Memory B cell (primary cell): ENCODE data around the gene CACNA1G.

ENCODE experiments used
- ATAC-seq: fragments of 150-1000 bp; cut with Tn5 transposase; 2 replicates; pipeline ENCODE4 v1.10.0; 2021; ENCODE audit warnings: low read depth, mild to moderate bottlenecking, moderate library complexity
- DNase-seq, 2 donors: peaks; one replicate each; pipeline ENCODE4 v3.0.0; 2022; ENCODE audit warnings: low spot score in 2 of 2
- H3K27ac Mint-ChIP-seq: one replicate; pipeline ENCODE4 v1.8.0; 2022; ENCODE audit warnings: mild to moderate bottlenecking, moderate library complexity, mixed read lengths
- H3K27me3 Mint-ChIP-seq: one replicate; pipeline ENCODE4 v1.8.0; 2022; ENCODE audit warnings: mixed read lengths
- H3K36me3 Mint-ChIP-seq: one replicate; pipeline ENCODE4 v1.8.0; 2022; ENCODE audit warnings: mild to moderate bottlenecking, mixed read lengths
- H3K4me1 Mint-ChIP-seq: one replicate; pipeline ENCODE4 v1.8.0; 2022; ENCODE audit warnings: mixed read lengths
- H3K4me3 Mint-ChIP-seq: one replicate; pipeline ENCODE4 v1.8.0; 2022; ENCODE audit warnings: mild to moderate bottlenecking, moderate library complexity, mixed read lengths
- H3K9me3 Mint-ChIP-seq: one replicate; pipeline ENCODE4 v1.8.0; 2022; ENCODE audit warnings: mixed read lengths

CACNA1G gene

GRCh38 chr17:50618941-50619340, 58.4 kb downstream of the CACNA1G start:
- ATAC-seq = no peak

GRCh38 chr17:50619489-50619888, 59.0 kb downstream of the CACNA1G start:
- Mint-ChIP-seq H3K4me3 (no peak overlapping the region), H3K36me3 (no peaks in the 10 kb centered on the region), H3K4me1 (no peaks in the 10 kb centered on the region), H3K27ac (no peak overlapping the region), H3K9me3 (no peaks in the 10 kb centered on the region), H3K27me3 (peaks cover 26% of the 10 kb centered on the region)
- ATAC-seq = no peak
- no peak for DNase-seq

More at GRCh38 chr17:50618941-50619340, 58.4 kb downstream of the CACNA1G start:
- no peak for DNase-seq
- peaks cover 24% of the 10 kb centered on the region for H3K27me3 Mint-ChIP-seq
- H3K4me3 Mint-ChIP-seq = no peak overlapping the region
- no peaks in the 10 kb centered on the region for H3K36me3 Mint-ChIP-seq
- no peak overlapping the region for H3K27ac Mint-ChIP-seq
- no peaks in the 10 kb centered on the region for H3K4me1 Mint-ChIP-seq
- H3K9me3 Mint-ChIP-seq = no peaks in the 10 kb centered on the region

GRCh38 chr17:50620237-50620636, 59.7 kb downstream of the CACNA1G start:
- Mint-ChIP-seq H3K4me3 (no peak overlapping the region), H3K4me1 (no peaks in the 10 kb centered on the region), H3K27ac (no peak overlapping the region), H3K9me3 (no peaks in the 10 kb centered on the region), H3K27me3 (peaks cover 25% of the 10 kb centered on the region), H3K36me3 (no peaks in the 10 kb centered on the region)
- DNase-seq (no peak), ATAC-seq (no peak)

- Mint-ChIP-seq H3K9me3 (no peaks in the 10 kb centered on the region), H3K4me3 (no peak overlapping the region), H3K27me3 (peaks cover 30% of the 10 kb centered on the region), H3K4me1 (peaks cover 3% of the 10 kb centered on the region), H3K36me3 (no peaks in the 10 kb centered on the region), H3K27ac (no peak overlapping the region)
- ATAC-seq (no peak), DNase-seq (no peak)
Measured at GRCh38 chr17:50620858-50621257, 60.3 kb downstream of the CACNA1G start.

- Mint-ChIP-seq H3K4me1 (peaks cover 3% of the 10 kb centered on the region), H3K27me3 (peaks cover 32% of the 10 kb centered on the region), H3K9me3 (no peaks in the 10 kb centered on the region), H3K27ac (no peak overlapping the region), H3K36me3 (no peaks in the 10 kb centered on the region), H3K4me3 (no peak overlapping the region)
- DNase-seq (no peak), ATAC-seq (no peak)
Measured at GRCh38 chr17:50621574-50622031, 61.1 kb downstream of the CACNA1G start.

- Mint-ChIP-seq H3K36me3 (no peaks in the 10 kb centered on the region), H3K9me3 (no peaks in the 10 kb centered on the region), H3K4me1 (peaks cover 3% of the 10 kb centered on the region), H3K27me3 (peaks cover 38% of the 10 kb centered on the region), H3K4me3 (no peak overlapping the region), H3K27ac (no peak overlapping the region)
- ATAC-seq (no peak), DNase-seq (no peak)
Measured at GRCh38 chr17:50624321-50624934, 63.9 kb downstream of the CACNA1G start.

GRCh38 chr17:50625032-50625871, 64.7 kb downstream of the CACNA1G start:
- H3K36me3 Mint-ChIP-seq = no peaks in the 10 kb centered on the region
- H3K9me3 Mint-ChIP-seq = no peaks in the 10 kb centered on the region
- no peak for DNase-seq
- H3K4me1 Mint-ChIP-seq = peaks cover 3% of the 10 kb centered on the region
- no peak for ATAC-seq
- H3K4me3 Mint-ChIP-seq = no peak overlapping the region
- H3K27me3 Mint-ChIP-seq = peaks cover 37% of the 10 kb centered on the region
- no peak overlapping the region for H3K27ac Mint-ChIP-seq

GRCh38 chr17:50626037-50626574, 65.6 kb downstream of the CACNA1G start:
- H3K4me3 Mint-ChIP-seq = no peak overlapping the region
- peak; percentile 40 to 64 for DNase-seq
- peaks cover 40% of the 10 kb centered on the region for H3K27me3 Mint-ChIP-seq
- ATAC-seq = peak; percentile 75
- H3K4me1 Mint-ChIP-seq = peaks cover 3% of the 10 kb centered on the region
- no peaks in the 10 kb centered on the region for H3K36me3 Mint-ChIP-seq
- H3K27ac Mint-ChIP-seq = no peak overlapping the region
- no peaks in the 10 kb centered on the region for H3K9me3 Mint-ChIP-seq

- ATAC-seq = no peak
- no peak for DNase-seq
- Mint-ChIP-seq H3K4me3 (no peak overlapping the region), H3K4me1 (peaks cover 6% of the 10 kb centered on the region), H3K9me3 (no peaks in the 10 kb centered on the region), H3K27ac (no peak overlapping the region), H3K36me3 (no peaks in the 10 kb centered on the region), H3K27me3 (peaks cover 39% of the 10 kb centered on the region)
Measured at GRCh38 chr17:50627036-50627781, 66.7 kb downstream of the CACNA1G start.

GRCh38 chr17:50627782-50628601, 67.5 kb downstream of the CACNA1G start:
- H3K36me3 Mint-ChIP-seq = no peaks in the 10 kb centered on the region
- H3K27me3 Mint-ChIP-seq = peaks cover 40% of the 10 kb centered on the region
- H3K9me3 Mint-ChIP-seq = no peaks in the 10 kb centered on the region
- DNase-seq = no peak
- no peak overlapping the region for H3K4me3 Mint-ChIP-seq
- no peak for ATAC-seq
- no peak overlapping the region for H3K27ac Mint-ChIP-seq
- H3K4me1 Mint-ChIP-seq = peaks cover 6% of the 10 kb centered on the region

GRCh38 chr17:50629902-50630301, 69.4 kb downstream of the CACNA1G start:
- Mint-ChIP-seq H3K4me1 (peaks cover 6% of the 10 kb centered on the region), H3K27me3 (peaks cover 39% of the 10 kb centered on the region), H3K36me3 (no peaks in the 10 kb centered on the region), H3K9me3 (no peaks in the 10 kb centered on the region), H3K27ac (no peak overlapping the region), H3K4me3 (no peak overlapping the region)
- DNase-seq (no peak), ATAC-seq (no peak)

- H3K27me3 Mint-ChIP-seq = peaks cover 34% of the 10 kb centered on the region
- peak; percentile 52 to 53 for DNase-seq
- peak; percentile 68 for ATAC-seq
- no peaks in the 10 kb centered on the region for H3K36me3 Mint-ChIP-seq
- no peaks in the 10 kb centered on the region for H3K9me3 Mint-ChIP-seq
- H3K4me1 Mint-ChIP-seq = peaks cover 3% of the 10 kb centered on the region
- no peak overlapping the region for H3K4me3 Mint-ChIP-seq
- no peak overlapping the region for H3K27ac Mint-ChIP-seq
Measured at GRCh38 chr17:50630524-50631194, 70.1 kb downstream of the CACNA1G start.
